Panc1 (cell line): ENCODE measurements around the gene SSR2. TPM values are rescaled to one million over a fixed set of nuclear protein-coding genes. Genes with fewer than 3 reads are reported as not detected.

Experiments used
- ATAC-seq: fragments of 200-7000 bp; cut with Tn5 transposase; 2 replicates; pipeline ENCODE4 v1.9.1; 2020; ENCODE audit warnings: mild to moderate bottlenecking, moderate library complexity
- BruUV-seq: library from RNA; stranded (reverse); fragments of 400-500 nt; replicated peaks from 2 replicates; lab custom pipeline; 2021; lab: Mats Ljungman, UMichigan
- CTCF ChIA-PET: fragments of 300-600 bp; sonication (Branson Sonifier 250); formaldehyde crosslinking; loops from one replicate; lab custom pipeline; 2022; ENCODE audit warnings: antibody characterized with exemption; lab: Charles Lee
- POLR2A ChIA-PET: fragments of 300-600 bp; sonication (Branson Sonifier 250); formaldehyde crosslinking; loops from one replicate; lab custom pipeline; 2022; ENCODE audit warnings: antibody characterized with exemption; lab: Charles Lee
- DNase-seq: peaks from one replicate; pipeline ENCODE4 v3.0.0-alpha.2; 2010; ENCODE audit warnings: low read depth, low spot score
- H3K27ac ChIP-seq: 2 replicates; pipeline ENCODE4 v1.5.1; 2011; ENCODE audit warnings: mild to moderate bottlenecking, low read length, inconsistent platforms
- H3K27me3 ChIP-seq: fragments of 200-500 bp; sonication (Bioruptor generic); 2 replicates; pipeline ENCODE4 v1.6.0; 2014; ENCODE audit warnings: low read length, inconsistent platforms; ENCODE audit not compliant: control insufficient read depth, insufficient read depth
- H3K36me3 ChIP-seq: fragments of 200-500 bp; sonication (Bioruptor generic); 2 replicates; pipeline ENCODE4 v1.5.1; 2014; ENCODE audit warnings: inconsistent platforms, mild to moderate bottlenecking, low read length, moderate library complexity; ENCODE audit not compliant: control insufficient read depth, insufficient read depth
- H3K4me1 ChIP-seq: 2 replicates; pipeline ENCODE4 v1.5.1; 2011; ENCODE audit warnings: inconsistent platforms, mild to moderate bottlenecking, low read length, moderate library complexity; ENCODE audit not compliant: control insufficient read depth, insufficient read depth
- H3K4me3 ChIP-seq, 2 experiments: 2 replicates each; pipeline ENCODE4 v1.5.1; 2011 to 2012; ENCODE audit warnings: low read depth in 2 of 2, low read length in 2 of 2, mild to moderate bottlenecking in 2 of 2, inconsistent platforms in 1 of 2, moderate library complexity in 1 of 2
- H3K9me3 ChIP-seq: fragments of 200-500 bp; sonication (Bioruptor generic); 2 replicates; pipeline ENCODE4 v1.5.1; 2014; ENCODE audit warnings: low read depth, mild to moderate bottlenecking, inconsistent platforms, low read length, moderate library complexity; ENCODE audit not compliant: control insufficient read depth, insufficient read depth
- CTCF ChIP-seq: fragments of 450-650 bp; IDR thresholded peaks from 2 replicates; pipeline ENCODE4 v1.5.1; 2017; ENCODE audit warnings: mild to moderate bottlenecking
- POLR2AphosphoS5 ChIP-seq: IDR thresholded peaks from 2 replicates; pipeline ENCODE4 v1.6.1; 2012; ENCODE audit warnings: mild to moderate bottlenecking, low read depth, low read length, moderate library complexity
- REST ChIP-seq, 2 experiments: IDR thresholded peaks; 2 replicates each; pipeline ENCODE4 v1.6.1; 2011 to 2012; ENCODE audit warnings: low read depth in 2 of 2, control low read depth in 1 of 2, low read length in 1 of 2, mild to moderate bottlenecking in 1 of 2, moderate library complexity in 1 of 2; ENCODE audit not compliant: insufficient read depth in 1 of 2
- SIN3A ChIP-seq: IDR thresholded peaks from 2 replicates; pipeline ENCODE4 v1.6.1; 2012; ENCODE audit warnings: low read depth, mild to moderate bottlenecking, low read length, moderate library complexity, borderline replicate concordance; ENCODE audit not compliant: insufficient read depth
- TCF7L2 ChIP-seq: IDR thresholded peaks from 2 replicates; pipeline ENCODE4 v1.6.1; 2011; ENCODE audit warnings: mild to moderate bottlenecking, low read depth, low read length, inconsistent platforms
- in situ Hi-C: cut with HindIII; loops from 2 replicates; pipeline ENCODE4 v1.10.0; 2016; ENCODE audit warnings: low sequenced_read_pairs, low pct_unique_long_range_greater_than_20kb
- intact Hi-C: fragments of 100-400 bp; cut with micrococcal nuclease; formaldehyde crosslinking; loops from one replicate; pipeline ENCODE4 v1.10.0; 2022; ENCODE audit not compliant: unreplicated experiment
- total RNA-seq: library from RNA; stranded (reverse); gene quantifications from one replicate; pipeline ENCODE4 v1.2.1, GENCODE V29; 2021; ENCODE audit not compliant: unreplicated experiment

Gene SSR2
- total RNA-seq, 1 experiment from 2014 or later, result 252 TPM

- in situ Hi-C loops (no loop called here), intact Hi-C loops (no loop called here)
- DNase-seq, result no peak
- TF ChIP-seq SIN3A, result no peak
- no peak for TF ChIP-seq REST (IDR thresholded peaks at IDR 0.05; ENCODE audit: insufficient read depth in 1 of 2, low read depth in 2 of 2, low read length in 1 of 2)
- no peak for TF ChIP-seq TCF7L2
- no peak; the same call in 1 of the 2 replicates for TF ChIP-seq POLR2AphosphoS5
- TF ChIP-seq CTCF, result no peak
- ChIA-PET POLR2A (interaction anchor here (0.6 to 0.7 kb wide), 3 partner anchors 20 to 243 kb away, joined by 5 to 13 read pairs (median 11); no protein-coding TSS in a partner anchor), CTCF (interaction anchor here (0.5 to 1.5 kb wide), 6 partner anchors 13 to 97 kb away, joined by 3 to 10 read pairs (median 6); no protein-coding TSS in a partner anchor)
- no peaks in the 10 kb centered on the region for H3K27me3 ChIP-seq
- peaks cover 64% of the 10 kb centered on the region for H3K4me1 ChIP-seq
- peak overlapping the region; percentile 82 to 89 for H3K4me3 ChIP-seq
- BruUV-seq, result TSS peak; percentile 28
- ATAC-seq, result 0 out of 2 replicates have a peak, but pooled peaks have one; percentile 15
- no peaks in the 10 kb centered on the region for H3K9me3 ChIP-seq
- peaks cover 2% of the 10 kb centered on the region; the same call in 1 of the 2 replicates for H3K36me3 ChIP-seq
- peak overlapping the region; percentile 99 for H3K27ac ChIP-seq
Observed at GRCh38 chr1:155976062-155976912, 44.5 kb downstream of the SSR2 start.

GRCh38 chr1:155975375-155976061, 45.2 kb downstream of the SSR2 start:
- no peaks in the 10 kb centered on the region for H3K27me3 ChIP-seq
- no peak for ATAC-seq
- DNase-seq, result no peak
- H3K4me1 ChIP-seq, result peaks cover 67% of the 10 kb centered on the region
- H3K27ac ChIP-seq, result peak overlapping the region; percentile 99
- POLR2A ChIA-PET, result interaction anchor here (0.5 to 0.6 kb wide), 2 partner anchors 52 to 201 kb away, joined by 3 to 4 read pairs; no protein-coding TSS in a partner anchor
- H3K9me3 ChIP-seq, result no peaks in the 10 kb centered on the region
- H3K4me3 ChIP-seq, result peak overlapping the region; percentile 82 to 89
- in situ Hi-C loops (no loop called here), intact Hi-C loops (no loop called here)
- CTCF ChIA-PET, result interaction anchor here (0.6 to 1.5 kb wide), 3 partner anchors 13 to 38 kb away, joined by 3 to 4 read pairs (median 3); no protein-coding TSS in a partner anchor
- peaks cover 2% of the 10 kb centered on the region; the same call in 1 of the 2 replicates for H3K36me3 ChIP-seq
- BruUV-seq, result no TSS peak
- no peak for TF ChIP-seq CTCF
- no peak for TF ChIP-seq REST (IDR thresholded peaks at IDR 0.05; ENCODE audit: insufficient read depth in 1 of 2, low read depth in 2 of 2, low read length in 1 of 2)
- no peak for TF ChIP-seq SIN3A
- TF ChIP-seq POLR2AphosphoS5, result no peak
- no peak for TF ChIP-seq TCF7L2
